Measurements from ENCODE around the gene BABAM1. TPM values are rescaled to one million over a fixed set of nuclear protein-coding genes. Genes with fewer than 3 reads are reported as not detected.

The BABAM1 gene
- total and polyA plus RNA-seq, 9 of the 15 experiments (the other 6 are each of a cell fraction or from before 2014, with no cell fraction given) = 14.7 to 160 (median 113) TPM

GRCh38 chr19:17324357-17325114 lies 57.3 kb downstream of the BABAM1 start:
- Histone ChIP-seq H3K27ac (ENCODE audit: extremely low read depth, low read depth, low read length) (no peak overlapping the region), H3K9me3 (replicated peaks; ENCODE audit: control insufficient read depth, insufficient read depth, low read depth, low read length) (no peaks in the 10 kb centered on the region), H2AFZ (ENCODE audit: low read depth, low read length) (no peak overlapping the region), H3K4me3 (no peak overlapping the region), H3K36me3 (ENCODE audit: control insufficient read depth, insufficient read depth, low read length) (peaks cover 35% of the 10 kb centered on the region), H3K4me2 (ENCODE audit: insufficient read depth, low read length) (no peak overlapping the region), H3K9ac (ENCODE audit: insufficient read depth in 1 of 2, low read depth in 2 of 2, low read length in 2 of 2) (peak overlapping the region in 1 of 2 experiments; percentile 17; a peak in 1 of 4 replicates), H3K27me3 (ENCODE audit: control insufficient read depth in 2 of 2, insufficient read depth in 2 of 2, low read length in 2 of 2) (no peaks in the 10 kb centered on the region), H3K4me1 (replicated peaks in 1 of 2; ENCODE audit: control insufficient read depth in 2 of 2, insufficient read depth in 2 of 2, low read length in 2 of 2) (peaks cover 3 to 52% of the 10 kb centered on the region in 2 experiments; a peak in 4 of 5 replicates), H3K79me2 (ENCODE audit: control insufficient read depth, insufficient read depth, low read length) (no peaks in the 10 kb centered on the region), H4K20me1 (replicated peaks; ENCODE audit: control insufficient read depth, insufficient read depth, low read length) (no peaks in the 10 kb centered on the region; the same call in 1 of the 2 replicates), H3K9me1 (ENCODE audit: control insufficient read depth, insufficient read depth, low read length) (peaks cover 4% of the 10 kb centered on the region)
- no peak for ATAC-seq
- BruUV-seq (replicated peaks) = no TSS peak
- no peak for FAIRE-seq
- no peak for DNase-seq (ENCODE audit: extremely low read depth in 1 of 4, low spot score in 3 of 4)
- in situ Hi-C loops (cut with MboI) = no loop called here
- CTCF ChIA-PET (ENCODE audit: low intra/inter-chr PET ratio) = no interaction called here
- no peak for TF ChIP-seq ZNF224 (CRISPR knock-in tag; IDR thresholded peaks at IDR 0.05)
- TF ChIP-seq POLR2G (IDR thresholded peaks at IDR 0.05; ENCODE audit: low read depth, low read length) = peak; percentile 40; the same call in 1 of the 2 replicates
- TF ChIP-seq CCAR2 (IDR thresholded peaks at IDR 0.05; ENCODE audit: low read depth, low read length) = no peak
- no peak for TF ChIP-seq ZNF174 (CRISPR knock-in tag; IDR thresholded peaks at IDR 0.05)
- intact Hi-C loops (cut with micrococcal nuclease) = no loop called here
- WGBS (ENCODE audit: insufficient coverage, low coverage, missing lambda C conversion rate) = 88% methylated on average over 16 of the region's 28 CpGs
- POLR2A ChIA-PET = interaction anchor here (0.5 to 6.9 kb wide), 4 partner anchors 10 to 18 kb away, joined by 3 to 41 read pairs (median 4); partner anchors contain the start of gene ANO8

GRCh38 chr19:17325133-17325532 lies 57.9 kb downstream of the BABAM1 start:
- POLR2A ChIA-PET = interaction anchor here (0.5 to 6.9 kb wide), 4 partner anchors 9 to 64 kb away, joined by 3 to 41 read pairs (median 4); partner anchors contain the start of genes ANO8 and DDA1
- WGBS (ENCODE audit: insufficient coverage, low coverage, missing lambda C conversion rate) = 87% methylated on average over 16 of the region's 20 CpGs

More at GRCh38 chr19:17325133-17325532, 57.9 kb downstream of the BABAM1 start:
- Histone ChIP-seq H3K27me3 (ENCODE audit: control insufficient read depth in 2 of 2, insufficient read depth in 2 of 2, low read length in 2 of 2) (no peaks in the 10 kb centered on the region), H3K36me3 (ENCODE audit: control insufficient read depth, insufficient read depth, low read length) (peaks cover 29% of the 10 kb centered on the region), H3K4me1 (replicated peaks in 1 of 2; ENCODE audit: control insufficient read depth in 2 of 2, insufficient read depth in 2 of 2, low read length in 2 of 2) (peaks cover 3 to 57% of the 10 kb centered on the region in 2 experiments; a peak in 4 of 5 replicates), H3K4me3 (no peak overlapping the region), H3K27ac (ENCODE audit: extremely low read depth, low read depth, low read length) (no peak overlapping the region), H3K4me2 (ENCODE audit: insufficient read depth, low read length) (no peak overlapping the region), H3K9ac (ENCODE audit: insufficient read depth in 1 of 2, low read depth in 2 of 2, low read length in 2 of 2) (no peak overlapping the region), H3K9me1 (ENCODE audit: control insufficient read depth, insufficient read depth, low read length) (peaks cover 4% of the 10 kb centered on the region), H2AFZ (ENCODE audit: low read depth, low read length) (no peak overlapping the region), H3K9me3 (replicated peaks; ENCODE audit: control insufficient read depth, insufficient read depth, low read depth, low read length) (no peaks in the 10 kb centered on the region), H3K79me2 (ENCODE audit: control insufficient read depth, insufficient read depth, low read length) (no peaks in the 10 kb centered on the region), H4K20me1 (replicated peaks; ENCODE audit: control insufficient read depth, insufficient read depth, low read length) (no peaks in the 10 kb centered on the region; the same call in 1 of the 2 replicates)
- ATAC-seq (no peak), FAIRE-seq (no peak), DNase-seq (ENCODE audit: extremely low read depth in 1 of 4, low spot score in 3 of 4) (no peak)
- CTCF ChIA-PET (ENCODE audit: low intra/inter-chr PET ratio) = no interaction called here
- TF ChIP-seq, protein P1, sequence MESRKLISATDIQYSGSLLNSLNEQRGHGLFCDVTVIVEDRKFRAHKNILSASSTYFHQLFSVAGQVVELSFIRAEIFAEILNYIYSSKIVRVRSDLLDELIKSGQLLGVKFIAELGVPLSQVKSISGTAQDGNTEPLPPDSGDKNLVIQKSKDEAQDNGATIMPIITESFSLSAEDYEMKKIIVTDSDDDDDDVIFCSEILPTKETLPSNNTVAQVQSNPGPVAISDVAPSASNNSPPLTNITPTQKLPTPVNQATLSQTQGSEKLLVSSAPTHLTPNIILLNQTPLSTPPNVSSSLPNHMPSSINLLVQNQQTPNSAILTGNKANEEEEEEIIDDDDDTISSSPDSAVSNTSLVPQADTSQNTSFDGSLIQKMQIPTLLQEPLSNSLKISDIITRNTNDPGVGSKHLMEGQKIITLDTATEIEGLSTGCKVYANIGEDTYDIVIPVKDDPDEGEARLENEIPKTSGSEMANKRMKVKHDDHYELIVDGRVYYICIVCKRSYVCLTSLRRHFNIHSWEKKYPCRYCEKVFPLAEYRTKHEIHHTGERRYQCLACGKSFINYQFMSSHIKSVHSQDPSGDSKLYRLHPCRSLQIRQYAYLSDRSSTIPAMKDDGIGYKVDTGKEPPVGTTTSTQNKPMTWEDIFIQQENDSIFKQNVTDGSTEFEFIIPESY (CRISPR knock-in tag; IDR thresholded peaks at IDR 0.05) = peak; percentile 97
- no peak for TF ChIP-seq HNRNPUL1 (IDR thresholded peaks at IDR 0.05; ENCODE audit: low read length)
- peak; percentile 49; the same call in 1 of the 2 replicates for TF ChIP-seq ZNF263 (CRISPR knock-in tag; IDR thresholded peaks at IDR 0.05; ENCODE audit: borderline replicate concordance)
- in situ Hi-C loops (cut with MboI) (no loop called here), intact Hi-C loops (cut with micrococcal nuclease) (no loop called here)
- BruUV-seq (replicated peaks) = no TSS peak

All from K562 (cell line).